ENCODE measurements around the gene PLEKHM3. TPM values are rescaled to one million over a fixed set of nuclear protein-coding genes. Genes with fewer than 3 reads are reported as not detected.
A peak's percentile ranks its signal among the peaks of the same experiment; 100 is the strongest.

Gene PLEKHM3
- total and polyA plus RNA-seq, 2 donors (not counting 1 experiment from before 2014, with no cell fraction given), result 5.3 to 20.1 TPM

GRCh38 chr2:208057108-208057507, 31.8 kb upstream of the PLEKHM3 start:
- Histone ChIP-seq H3K27me3 (ENCODE audit: control insufficient read depth, insufficient read depth, low read length) (no peaks in the 10 kb centered on the region), H3K4me3 (replicated peaks in 1 of 4; ENCODE audit: control extremely low read depth in 1 of 4, insufficient read depth in 1 of 4, low read depth in 3 of 4, low read length in 4 of 4) (no peak overlapping the region), H3K4me2 (ENCODE audit: extremely low read depth, insufficient read depth, low read length) (no peak overlapping the region), H3K79me2 (ENCODE audit: control insufficient read depth, insufficient read depth, low read length) (no peaks in the 10 kb centered on the region), H3K36me3 (ENCODE audit: control insufficient read depth, insufficient read depth, low read length) (no peaks in the 10 kb centered on the region), H2AFZ (ENCODE audit: low read length) (no peak overlapping the region), H3K9me3 (ENCODE audit: control insufficient read depth, insufficient read depth, low read depth, low read length) (no peaks in the 10 kb centered on the region), H3K27ac (ENCODE audit: insufficient read depth, low read length) (no peak overlapping the region), H4K20me1 (ENCODE audit: control insufficient read depth, extremely low read depth, insufficient read depth, low read length) (no peaks in the 10 kb centered on the region), H3K9ac (ENCODE audit: insufficient read depth, low read length) (no peak overlapping the region), H3K4me1 (ENCODE audit: control insufficient read depth, extremely low read depth, insufficient read depth, low read length) (no peaks in the 10 kb centered on the region)
- DNase-seq (ENCODE audit: low read depth in 2 of 2), result no peak
- TF ChIP-seq CTCF (conservative IDR thresholded peaks at IDR 0.05 in 1 of 2, IDR thresholded peaks at IDR 0.05 in 1 of 2; ENCODE audit: low read depth in 1 of 2, low read length in 2 of 2), result no peak
- no peak for TF ChIP-seq EZH2 (IDR thresholded peaks at IDR 0.05; ENCODE audit: low read length, missing control alignments)

GRCh38 chr2:208049441-208049840, 24.1 kb upstream of the PLEKHM3 start:
- no peaks in the 10 kb centered on the region for H3K4me1 ChIP-seq (ENCODE audit: control insufficient read depth, extremely low read depth, insufficient read depth, low read length)
- H3K9me3 ChIP-seq (ENCODE audit: control insufficient read depth, insufficient read depth, low read depth, low read length), result no peaks in the 10 kb centered on the region
- TF ChIP-seq CTCF (conservative IDR thresholded peaks at IDR 0.05 in 1 of 2, IDR thresholded peaks at IDR 0.05 in 1 of 2; ENCODE audit: low read depth in 1 of 2, low read length in 2 of 2) (no peak), EZH2 (IDR thresholded peaks at IDR 0.05; ENCODE audit: low read length, missing control alignments) (no peak)
- no peaks in the 10 kb centered on the region for H4K20me1 ChIP-seq (ENCODE audit: control insufficient read depth, extremely low read depth, insufficient read depth, low read length)
- DNase-seq (ENCODE audit: low read depth in 2 of 2), result no peak
- H3K27ac ChIP-seq (ENCODE audit: insufficient read depth, low read length), result no peak overlapping the region
- H3K36me3 ChIP-seq (ENCODE audit: control insufficient read depth, insufficient read depth, low read length), result no peaks in the 10 kb centered on the region
- H3K79me2 ChIP-seq (ENCODE audit: control insufficient read depth, insufficient read depth, low read length), result no peaks in the 10 kb centered on the region
- H3K4me2 ChIP-seq (ENCODE audit: extremely low read depth, insufficient read depth, low read length), result no peak overlapping the region
- H3K9ac ChIP-seq (ENCODE audit: insufficient read depth, low read length), result no peak overlapping the region
- no peak overlapping the region for H2AFZ ChIP-seq (ENCODE audit: low read length)
- H3K4me3 ChIP-seq (replicated peaks in 1 of 4; ENCODE audit: control extremely low read depth in 1 of 4, insufficient read depth in 1 of 4, low read depth in 3 of 4, low read length in 4 of 4), result no peak overlapping the region
- no peaks in the 10 kb centered on the region for H3K27me3 ChIP-seq (ENCODE audit: control insufficient read depth, insufficient read depth, low read length)

- peak in 1 of 2 donors; percentile 20 for DNase-seq (ENCODE audit: low read depth in 2 of 2)
- TF ChIP-seq CTCF (conservative IDR thresholded peaks at IDR 0.05 in 1 of 2, IDR thresholded peaks at IDR 0.05 in 1 of 2; ENCODE audit: low read depth in 1 of 2, low read length in 2 of 2), result no peak
Observed at GRCh38 chr2:208049006-208049405, 23.7 kb upstream of the PLEKHM3 start.

More at GRCh38 chr2:208049006-208049405, 23.7 kb upstream of the PLEKHM3 start:
- no peak overlapping the region for H3K4me2 ChIP-seq (ENCODE audit: extremely low read depth, insufficient read depth, low read length)
- H3K9ac ChIP-seq (ENCODE audit: insufficient read depth, low read length), result no peak overlapping the region
- no peaks in the 10 kb centered on the region for H3K27me3 ChIP-seq (ENCODE audit: control insufficient read depth, insufficient read depth, low read length)
- H3K36me3 ChIP-seq (ENCODE audit: control insufficient read depth, insufficient read depth, low read length), result no peaks in the 10 kb centered on the region
- no peaks in the 10 kb centered on the region for H3K4me1 ChIP-seq (ENCODE audit: control insufficient read depth, extremely low read depth, insufficient read depth, low read length)
- H4K20me1 ChIP-seq (ENCODE audit: control insufficient read depth, extremely low read depth, insufficient read depth, low read length), result no peaks in the 10 kb centered on the region
- H3K9me3 ChIP-seq (ENCODE audit: control insufficient read depth, insufficient read depth, low read depth, low read length), result no peaks in the 10 kb centered on the region
- H3K27ac ChIP-seq (ENCODE audit: insufficient read depth, low read length), result no peak overlapping the region
- no peaks in the 10 kb centered on the region for H3K79me2 ChIP-seq (ENCODE audit: control insufficient read depth, insufficient read depth, low read length)
- H3K4me3 ChIP-seq (replicated peaks in 1 of 4; ENCODE audit: control extremely low read depth in 1 of 4, insufficient read depth in 1 of 4, low read depth in 3 of 4, low read length in 4 of 4), result no peak overlapping the region
- H2AFZ ChIP-seq (ENCODE audit: low read length), result no peak overlapping the region

Measured in fibroblast of lung (primary cell).